ENCODE data around the gene TMEM98. TPM values are rescaled to one million over a fixed set of nuclear protein-coding genes. Genes with fewer than 3 reads are reported as not detected.
"Not testable (repeated sequence)": the region's sequence is repeated elsewhere in the genome, so short reads cannot be mapped to it uniquely, and the experiment has no call there.

The TMEM98 gene
- polyA plus RNA-seq (2014; cell fraction: cytosol; rRNA removed) = 177 and 208 TPM in 2 replicates
- 111 and 142 TPM in 2 replicates for polyA plus RNA-seq (2014; cell fraction: nucleus; rRNA removed)

GRCh38 chr17:32927724-32928585, at the start of gene TMEM98:
TMEM98 (plus strand) TSS chr17:32928153; CDS start chr17:32931529, 3,376 bp downstream.
- peak; percentile 63 for DNase-seq (ENCODE audit: low spot score)

- no peak for DNase-seq (ENCODE audit: low spot score)
Measured at GRCh38 chr17:32878211-32878610, 49.7 kb upstream of the TMEM98 start.

- DNase-seq (ENCODE audit: low spot score) = no peak
Measured at GRCh38 chr17:32879134-32879533, 48.8 kb upstream of the TMEM98 start.

GRCh38 chr17:32880671-32881453, 47.1 kb upstream of the TMEM98 start:
- DNase-seq (ENCODE audit: low spot score) = no peak

- no peak for DNase-seq (ENCODE audit: low spot score)
Measured at GRCh38 chr17:32882029-32882428, 45.9 kb upstream of the TMEM98 start.

GRCh38 chr17:32882734-32883133, 45.2 kb upstream of the TMEM98 start:
- DNase-seq (ENCODE audit: low spot score) = no peak

- DNase-seq (ENCODE audit: low spot score) = not testable (repeated sequence)
Measured at GRCh38 chr17:32886951-32887350, 41.0 kb upstream of the TMEM98 start.

- DNase-seq (ENCODE audit: low spot score) = not testable (repeated sequence)
Measured at GRCh38 chr17:32887410-32887809, 40.5 kb upstream of the TMEM98 start.

- peak; percentile 42 for DNase-seq (ENCODE audit: low spot score)
Measured at GRCh38 chr17:32894245-32894644, 33.7 kb upstream of the TMEM98 start.

GRCh38 chr17:32896647-32897258, 31.2 kb upstream of the TMEM98 start:
- DNase-seq (ENCODE audit: low spot score) = peak; percentile 22

- DNase-seq (ENCODE audit: low spot score) = no peak
Measured at GRCh38 chr17:32899236-32900013, 28.5 kb upstream of the TMEM98 start.

- no peak for DNase-seq (ENCODE audit: low spot score)
Measured at GRCh38 chr17:32901743-32902142, 26.2 kb upstream of the TMEM98 start.

GRCh38 chr17:32903774-32904673, 23.9 kb upstream of the TMEM98 start:
- DNase-seq (ENCODE audit: low spot score) = no peak

- no peak for DNase-seq (ENCODE audit: low spot score)
Measured at GRCh38 chr17:32904891-32905290, 23.1 kb upstream of the TMEM98 start.

- no peak for DNase-seq (ENCODE audit: low spot score)
Measured at GRCh38 chr17:32907583-32907982, 20.4 kb upstream of the TMEM98 start.

GRCh38 chr17:32909787-32910369, 18.1 kb upstream of the TMEM98 start:
- DNase-seq (ENCODE audit: low spot score) = peak; percentile 79

- DNase-seq (ENCODE audit: low spot score) = no peak
Measured at GRCh38 chr17:32910769-32911168, 17.2 kb upstream of the TMEM98 start.

GRCh38 chr17:32912218-32912897, 15.6 kb upstream of the TMEM98 start:
- DNase-seq (ENCODE audit: low spot score) = no peak

GRCh38 chr17:32913593-32913992, 14.4 kb upstream of the TMEM98 start:
- DNase-seq (ENCODE audit: low spot score) = no peak
